ENCODE results near the gene CERS1.

Gene CERS1

GRCh38 chr19:18897094-18898029, 1.4 kb upstream of the CERS1 start:
- DNase-seq = no peak

DNA sequence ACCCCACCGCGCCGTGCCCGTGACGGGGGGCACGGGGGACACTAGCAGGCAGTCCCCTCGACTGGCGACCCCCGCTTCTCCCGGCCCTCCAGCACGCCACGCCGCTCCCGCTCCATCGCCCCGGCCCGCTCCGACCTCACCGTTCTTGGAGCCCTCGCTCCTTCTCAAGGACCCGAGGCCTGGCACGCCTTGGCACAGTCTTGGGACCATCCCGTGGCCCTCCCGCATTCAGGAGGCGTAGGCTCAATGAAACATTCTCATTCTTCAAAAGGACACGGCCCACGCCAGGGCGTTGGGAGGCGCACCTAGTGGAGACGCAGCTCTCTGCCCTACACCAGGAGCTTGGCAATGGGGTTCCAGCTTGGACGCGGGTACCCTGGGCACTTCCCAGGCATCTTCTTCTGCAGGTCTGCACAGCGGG, 473 bp upstream of the CERS1 start:
- no peak for DNase-seq

DNA sequence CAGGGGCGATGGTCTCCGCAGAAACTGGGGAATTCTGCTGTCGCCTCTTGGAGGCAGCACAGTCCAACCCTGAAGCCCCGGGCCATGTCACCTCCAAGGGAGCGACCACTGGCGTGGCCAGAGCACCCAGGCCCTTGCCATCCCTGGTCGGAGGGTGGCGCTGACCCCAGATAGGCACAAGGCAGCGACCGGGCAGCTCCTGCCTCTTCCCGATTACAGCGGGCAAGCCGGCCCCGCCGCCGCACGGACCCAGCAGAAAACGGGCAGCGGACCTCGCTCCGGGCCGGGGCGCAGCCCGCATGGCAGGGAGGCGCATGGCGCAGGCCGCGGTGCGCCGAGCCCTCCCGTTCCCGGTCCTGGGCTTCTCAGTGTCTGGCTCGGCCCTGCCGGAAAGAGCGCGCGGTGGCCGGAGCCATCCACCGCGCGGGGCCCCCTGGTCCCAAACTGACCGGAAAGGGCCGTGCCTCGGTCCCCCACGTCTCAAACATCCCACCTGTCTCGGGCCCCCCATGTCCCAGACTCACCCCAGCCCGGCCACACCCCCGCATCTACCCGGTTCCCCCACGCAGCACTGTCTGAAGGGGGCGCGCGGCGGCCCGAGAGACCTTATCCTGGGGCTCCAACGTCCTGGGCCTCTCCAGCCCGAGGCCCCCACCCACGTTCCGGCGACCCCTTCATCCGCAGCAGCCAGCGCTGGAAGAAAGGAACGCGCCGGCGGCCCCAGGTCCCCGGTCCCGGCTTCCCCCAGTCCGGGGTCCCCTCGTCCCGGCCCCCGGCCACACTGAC, 727 bp downstream of the CERS1 start:
- peak; percentile 34 for DNase-seq

GRCh38 chr19:18894254-18895037, 1.5 kb downstream of the CERS1 start:
- DNase-seq = peak; percentile 93

DNA sequence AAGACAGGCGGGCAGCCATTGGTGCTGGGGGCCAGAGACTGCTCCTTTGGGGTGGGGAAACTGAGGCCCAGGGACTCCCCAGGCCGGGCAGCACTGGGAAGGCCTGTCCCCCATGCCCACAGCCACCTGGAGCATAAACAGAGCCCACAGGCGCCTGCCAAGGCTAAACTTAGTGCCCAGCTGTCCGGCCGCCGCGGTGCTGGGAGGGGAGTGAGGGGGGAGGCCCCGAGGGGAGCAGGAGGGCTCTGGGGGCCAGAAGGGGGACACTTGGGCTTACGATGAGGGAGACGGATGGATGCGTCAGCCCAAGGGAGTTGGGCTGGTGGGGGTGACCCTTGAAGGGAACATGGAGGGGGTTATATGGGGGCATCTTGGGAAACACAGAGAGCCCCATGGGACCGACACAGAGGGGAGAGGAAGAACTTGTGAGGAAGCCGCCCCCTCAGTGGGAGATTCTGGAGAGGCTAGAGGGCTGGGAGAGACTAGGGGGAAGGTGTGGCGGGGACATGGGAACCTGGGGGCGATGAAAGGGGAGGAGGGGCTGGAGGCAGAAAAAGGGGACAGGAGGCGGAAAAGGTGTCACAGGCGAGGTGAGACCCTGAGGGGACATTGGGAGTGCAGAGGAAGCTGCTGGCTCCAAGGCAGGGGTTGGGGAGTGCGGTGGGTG, 2.2 kb downstream of the CERS1 start:
- DNase-seq = no peak

GRCh38 chr19:18889949-18890745, 5.8 kb downstream of the CERS1 start:
- DNase-seq = no peak

- DNase-seq = no peak
Observed at GRCh38 chr19:18886972-18887371, 9.0 kb downstream of the CERS1 start.

- DNase-seq = no peak
Observed at GRCh38 chr19:18883526-18884304, 12.2 kb downstream of the CERS1 start.

GRCh38 chr19:18881491-18881890, 14.5 kb downstream of the CERS1 start:
- no peak for DNase-seq

DNA sequence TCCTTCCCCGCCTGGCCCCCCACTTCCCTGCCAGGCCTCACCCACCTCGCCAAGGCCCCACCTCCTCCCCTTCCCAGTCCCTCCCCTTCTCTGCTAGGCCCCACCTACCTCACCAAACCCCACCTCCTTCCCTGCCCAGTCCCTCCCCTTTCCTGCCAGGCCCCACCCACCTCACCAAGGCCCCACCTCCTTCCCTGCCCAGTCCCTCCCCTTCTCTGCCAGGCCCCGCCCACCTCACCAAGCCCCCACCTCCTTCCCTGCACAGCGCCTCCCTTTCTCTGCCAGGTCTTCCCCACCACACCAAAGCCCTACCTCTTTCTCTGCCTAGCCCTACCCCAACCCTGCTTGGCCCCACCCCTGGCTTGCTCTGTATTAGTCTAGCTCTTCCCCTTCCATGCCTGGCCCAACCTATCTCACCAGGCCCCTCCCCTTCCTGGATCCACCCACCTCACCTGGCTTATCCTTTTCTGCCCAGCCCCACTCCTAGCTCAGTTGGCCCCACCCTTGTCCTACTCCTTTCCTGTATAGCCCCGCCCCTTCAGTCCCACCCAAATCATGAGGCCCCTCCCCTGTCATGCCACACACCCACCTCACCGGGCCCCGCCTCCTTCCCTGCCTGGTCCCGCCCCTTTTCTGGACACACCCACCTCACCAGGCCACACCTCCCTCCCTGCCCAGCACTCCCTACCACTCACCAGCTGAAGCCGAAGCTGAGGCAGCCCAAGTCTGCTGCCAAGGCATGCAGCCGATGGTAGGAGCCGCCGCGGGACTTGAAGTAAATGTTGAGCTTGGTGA, 16.2 kb downstream of the CERS1 start:
- DNase-seq = no peak

DNA sequence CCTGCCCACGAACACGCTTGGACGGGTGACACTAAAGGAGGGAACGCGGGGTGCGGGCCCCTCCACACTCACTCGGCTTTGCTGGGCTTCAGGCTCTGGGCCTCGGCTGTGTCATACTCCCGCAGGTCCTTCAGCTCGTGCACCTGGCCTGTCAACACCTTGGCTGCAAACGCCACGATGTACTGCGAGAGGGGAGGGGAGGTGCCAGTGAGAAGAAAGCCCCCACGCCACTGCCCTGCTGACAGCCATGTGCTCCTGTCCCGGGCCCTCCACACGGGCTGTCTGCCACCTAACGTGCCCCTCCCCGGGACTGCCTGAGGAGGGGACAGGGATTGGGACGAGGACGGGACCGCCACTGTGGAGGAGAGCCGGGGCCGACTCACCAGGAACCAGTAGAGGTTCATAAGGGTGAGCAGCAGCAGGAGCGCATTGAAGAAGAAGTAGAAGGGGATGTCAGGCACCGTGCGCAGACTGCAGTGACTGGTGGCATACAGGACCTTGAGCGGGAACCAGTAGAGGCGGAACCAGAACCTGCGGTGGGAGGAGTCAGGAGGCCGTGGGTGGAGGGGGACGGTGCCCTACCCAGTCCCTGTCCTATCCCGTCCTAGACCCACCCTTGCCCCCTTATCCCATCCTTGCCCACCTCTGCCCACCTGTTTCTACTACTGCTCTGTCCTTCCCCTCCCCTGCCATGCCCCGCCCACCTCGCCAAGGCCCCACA, 16.9 kb downstream of the CERS1 start:
- DNase-seq = no peak

- DNase-seq = no peak
Observed at GRCh38 chr19:18878058-18878797, 17.7 kb downstream of the CERS1 start.

DNA sequence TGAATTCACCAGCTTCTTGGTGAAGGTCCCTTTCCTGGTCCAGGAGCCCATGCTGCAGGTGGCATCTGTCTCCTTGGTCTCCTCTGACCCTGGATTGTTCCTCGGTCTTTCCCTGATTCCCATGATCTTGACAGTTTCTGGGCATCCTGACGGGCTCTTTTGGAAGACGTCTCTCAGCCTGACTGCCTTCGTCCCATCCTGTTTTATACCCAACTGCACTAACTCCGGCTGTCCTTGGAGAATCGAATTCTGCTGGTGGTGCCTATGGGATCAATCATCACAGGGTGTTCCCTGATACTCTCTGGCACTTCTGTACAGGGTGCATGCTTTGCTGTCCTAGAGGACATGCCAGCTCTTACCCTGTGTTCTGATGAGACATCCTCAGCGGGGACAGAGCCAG, 19.1 kb downstream of the CERS1 start:
- DNase-seq = no peak

DNA sequence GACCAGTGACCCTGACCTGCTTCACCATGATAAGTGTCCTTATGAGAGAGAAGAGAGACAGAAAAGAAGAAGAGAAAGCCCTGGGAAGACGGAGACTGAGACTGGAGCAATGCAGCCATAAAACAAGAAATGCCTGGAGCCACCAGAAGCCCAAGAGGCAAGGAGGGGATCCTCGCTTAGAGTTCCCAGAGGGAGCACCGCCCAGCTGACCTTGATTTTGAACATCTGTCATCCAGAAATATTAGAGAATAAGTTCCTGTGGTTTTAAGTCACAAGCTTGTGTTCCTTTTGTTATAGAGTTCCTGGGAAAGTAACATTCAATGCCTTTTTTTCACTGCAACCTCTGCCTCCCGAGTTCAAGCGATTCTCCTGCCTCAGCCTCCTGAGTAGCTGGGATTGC, 20.2 kb downstream of the CERS1 start:
- DNase-seq = no peak

GRCh38 chr19:18871543-18871942, 24.4 kb downstream of the CERS1 start:
- DNase-seq = no peak

- no peak for DNase-seq
Observed at GRCh38 chr19:18870531-18871172, 25.3 kb downstream of the CERS1 start.

- DNase-seq = no peak
Observed at GRCh38 chr19:18869781-18870530, 26.0 kb downstream of the CERS1 start.
